Measurements from ENCODE around the gene SERAC1. TPM values are rescaled to one million over a fixed set of nuclear protein-coding genes. Genes with fewer than 3 reads are reported as not detected.

Gene SERAC1
- polyA plus RNA-seq, 2 donors, result 5.3 to 6.1 TPM

DNA sequence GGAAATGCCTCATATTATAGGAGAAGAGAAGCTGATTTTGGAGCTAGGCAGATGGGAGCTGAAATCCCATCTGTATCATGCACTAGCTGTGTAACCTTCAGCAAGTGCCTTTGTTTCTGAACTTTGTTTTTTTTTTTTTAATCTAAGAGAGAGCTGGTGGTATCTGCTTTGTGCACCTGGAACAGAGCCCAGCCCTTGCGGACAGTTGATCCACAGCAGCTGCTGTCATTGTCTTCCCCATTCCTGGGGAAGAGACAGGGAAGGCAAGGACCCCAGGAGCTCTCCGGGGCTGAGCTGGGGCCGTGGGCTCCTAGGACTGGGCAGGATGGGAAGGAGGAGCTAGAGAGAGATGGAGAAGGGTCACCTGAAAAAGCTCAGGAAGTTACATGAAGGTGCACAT is 94.3 kb downstream of the SERAC1 start:
- Histone ChIP-seq H3K4me1 (ENCODE audit: control insufficient read depth in 2 of 2, insufficient read depth in 2 of 2, low read length in 1 of 2) (peaks cover 0 to 7% of the 10 kb centered on the region in 2 donors), H3K9me3 (ENCODE audit: control insufficient read depth in 2 of 2, insufficient read depth in 1 of 2, low read depth in 1 of 2, low read length in 1 of 2) (no peaks in the 10 kb centered on the region), H3K4me3 (ENCODE audit: low read depth in 1 of 2, low read length in 2 of 2) (no peak overlapping the region), H3K27ac (ENCODE audit: low read depth in 2 of 2, low read length in 1 of 2) (no peak overlapping the region), H3K36me3 (ENCODE audit: control insufficient read depth in 2 of 2, insufficient read depth in 2 of 2, low read length in 1 of 2) (peaks cover 8 to 23% of the 10 kb centered on the region in 2 donors), H3K27me3 (ENCODE audit: control insufficient read depth in 1 of 2, insufficient read depth in 2 of 2, low read length in 2 of 2) (no peaks in the 10 kb centered on the region)
- WGBS, 2 donors, result 72 to 74% methylated on average over 3 of the region's 3 CpGs

DNA sequence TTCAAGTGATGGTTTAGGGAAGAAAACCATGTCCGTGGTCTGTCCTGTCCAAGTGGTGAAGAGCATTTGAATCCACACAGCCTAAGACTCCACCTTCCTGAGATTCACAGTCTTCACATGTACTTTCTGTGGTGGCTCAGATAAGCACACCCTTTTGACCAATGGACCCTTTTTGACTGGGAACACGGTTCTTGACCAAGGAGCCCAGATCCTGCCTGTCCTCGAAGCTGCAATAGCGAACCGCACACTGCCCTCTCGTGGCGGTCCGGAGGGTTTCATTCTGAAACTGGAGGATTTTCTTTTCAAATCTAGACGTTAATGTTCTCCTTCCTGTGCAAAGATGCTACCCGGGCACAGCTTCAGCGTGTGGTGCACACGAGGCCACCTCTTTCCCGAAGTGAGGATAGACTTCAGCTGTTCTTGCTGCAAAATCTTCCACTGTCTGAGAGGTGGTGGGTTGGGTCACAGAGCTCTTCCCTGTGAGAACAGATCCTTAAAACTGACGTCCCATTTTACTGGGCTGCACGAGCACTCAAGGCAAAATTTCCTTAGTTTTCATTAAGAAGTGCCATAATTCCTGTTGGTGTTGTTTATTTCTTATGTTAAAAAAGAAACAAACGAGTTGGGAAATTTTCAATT is 95.9 kb downstream of the SERAC1 start:
- no peak overlapping the region for H3K27ac ChIP-seq (ENCODE audit: low read depth in 2 of 2, low read length in 1 of 2)
- WGBS, 2 donors, result 20 to 21% methylated on average over 16 of the region's 16 CpGs

DNA sequence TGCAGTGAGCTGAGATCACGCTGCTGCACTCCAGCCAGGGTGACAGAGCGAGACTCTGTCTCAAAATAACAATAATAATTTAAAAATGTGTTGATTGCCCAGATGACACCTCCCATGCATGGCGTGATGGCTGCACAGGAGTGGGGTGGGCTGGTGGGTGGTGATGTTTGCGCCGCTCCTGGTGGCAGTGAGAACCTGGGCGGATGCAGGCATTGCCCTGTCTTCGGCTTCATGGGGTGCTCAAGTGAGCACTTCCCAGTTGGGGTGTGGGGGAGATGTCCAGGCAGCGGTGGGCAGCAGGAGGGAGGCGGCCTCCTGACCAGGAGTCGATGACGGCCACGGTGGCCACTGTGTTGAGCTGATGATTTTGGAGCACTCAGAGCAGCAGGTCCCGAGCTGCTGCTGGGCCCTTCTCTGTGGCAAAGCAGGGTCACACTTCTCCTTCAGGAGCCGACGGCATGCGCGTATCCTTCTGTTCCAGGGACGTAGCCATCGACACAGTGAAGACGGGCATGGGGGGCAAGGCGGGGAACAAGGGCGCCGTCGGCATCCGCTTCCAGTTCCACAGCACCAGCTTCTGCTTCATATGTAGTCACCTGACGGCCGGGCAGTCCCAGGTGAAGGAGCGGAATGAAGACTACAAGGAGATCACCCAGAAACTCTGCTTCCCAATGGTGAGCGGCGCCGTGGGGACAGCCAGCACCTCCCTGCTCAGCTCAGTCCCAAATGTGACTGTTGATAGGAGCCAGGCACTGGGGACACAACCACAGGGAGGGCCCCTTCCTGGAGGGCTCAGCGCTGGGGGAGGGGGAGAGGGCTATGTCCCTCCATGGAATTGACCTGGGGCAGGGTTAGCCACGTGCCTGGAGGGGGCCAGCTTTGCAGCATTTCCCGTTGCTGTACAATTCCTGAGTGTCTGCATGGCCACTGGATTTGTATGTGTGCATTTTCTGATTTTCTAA is 96.7 kb downstream of the SERAC1 start:
- Histone ChIP-seq H3K36me3 (ENCODE audit: control insufficient read depth in 2 of 2, insufficient read depth in 2 of 2, low read length in 1 of 2) (peaks cover 0 to 20% of the 10 kb centered on the region in 2 donors), H3K27ac (ENCODE audit: low read depth in 2 of 2, low read length in 1 of 2) (no peak overlapping the region), H3K4me1 (ENCODE audit: control insufficient read depth in 2 of 2, insufficient read depth in 2 of 2, low read length in 1 of 2) (peaks cover 0 to 17% of the 10 kb centered on the region in 2 donors), H3K4me3 (ENCODE audit: low read depth in 1 of 2, low read length in 2 of 2) (no peak overlapping the region), H3K27me3 (ENCODE audit: control insufficient read depth in 1 of 2, insufficient read depth in 2 of 2, low read length in 2 of 2) (no peaks in the 10 kb centered on the region), H3K9me3 (ENCODE audit: control insufficient read depth in 2 of 2, insufficient read depth in 1 of 2, low read depth in 1 of 2, low read length in 1 of 2) (no peaks in the 10 kb centered on the region)
- 89% methylated on average over 34 of the region's 34 CpGs for WGBS, 2 donors

More for the DNA sequence above, 95.9 kb downstream of the SERAC1 start:
- Histone ChIP-seq H3K27me3 (ENCODE audit: control insufficient read depth in 1 of 2, insufficient read depth in 2 of 2, low read length in 2 of 2) (no peaks in the 10 kb centered on the region), H3K36me3 (ENCODE audit: control insufficient read depth in 2 of 2, insufficient read depth in 2 of 2, low read length in 1 of 2) (peaks cover 1 to 17% of the 10 kb centered on the region in 2 donors), H3K9me3 (ENCODE audit: control insufficient read depth in 2 of 2, insufficient read depth in 1 of 2, low read depth in 1 of 2, low read length in 1 of 2) (no peaks in the 10 kb centered on the region), H3K4me1 (ENCODE audit: control insufficient read depth in 2 of 2, insufficient read depth in 2 of 2, low read length in 1 of 2) (peaks cover 0 to 17% of the 10 kb centered on the region in 2 donors), H3K4me3 (ENCODE audit: low read depth in 1 of 2, low read length in 2 of 2) (no peak overlapping the region)

DNA sequence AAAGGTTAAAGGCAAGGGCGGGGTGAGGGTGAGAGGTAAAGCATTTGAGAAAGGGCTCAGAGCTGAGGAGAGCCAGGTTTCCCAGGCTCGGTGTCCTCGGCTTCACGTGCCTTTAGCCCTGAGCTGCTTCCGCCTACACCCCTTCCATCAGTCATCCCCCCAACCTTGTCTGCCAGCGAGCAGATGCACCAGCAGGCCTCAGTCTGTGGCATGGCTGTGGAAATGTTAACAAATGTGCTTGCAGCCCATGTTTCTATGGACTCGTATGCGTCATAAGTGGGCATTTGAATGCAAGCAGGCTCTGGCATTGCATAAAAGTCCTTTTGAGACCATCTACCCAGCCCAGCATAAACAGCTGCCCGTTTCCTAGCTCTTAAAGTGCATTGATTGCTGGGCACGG is 97.5 kb downstream of the SERAC1 start:
- Histone ChIP-seq H3K27ac (ENCODE audit: low read depth in 2 of 2, low read length in 1 of 2) (no peak overlapping the region), H3K36me3 (ENCODE audit: control insufficient read depth in 2 of 2, insufficient read depth in 2 of 2, low read length in 1 of 2) (peaks cover 0 to 21% of the 10 kb centered on the region in 2 donors), H3K27me3 (ENCODE audit: control insufficient read depth in 1 of 2, insufficient read depth in 2 of 2, low read length in 2 of 2) (no peaks in the 10 kb centered on the region), H3K4me3 (ENCODE audit: low read depth in 1 of 2, low read length in 2 of 2) (no peak overlapping the region), H3K9me3 (ENCODE audit: control insufficient read depth in 2 of 2, insufficient read depth in 1 of 2, low read depth in 1 of 2, low read length in 1 of 2) (no peaks in the 10 kb centered on the region), H3K4me1 (ENCODE audit: control insufficient read depth in 2 of 2, insufficient read depth in 2 of 2, low read length in 1 of 2) (peaks cover 0 to 17% of the 10 kb centered on the region in 2 donors)
- WGBS, 2 donors, result 93 to 96% methylated on average over 10 of the region's 10 CpGs

DNA sequence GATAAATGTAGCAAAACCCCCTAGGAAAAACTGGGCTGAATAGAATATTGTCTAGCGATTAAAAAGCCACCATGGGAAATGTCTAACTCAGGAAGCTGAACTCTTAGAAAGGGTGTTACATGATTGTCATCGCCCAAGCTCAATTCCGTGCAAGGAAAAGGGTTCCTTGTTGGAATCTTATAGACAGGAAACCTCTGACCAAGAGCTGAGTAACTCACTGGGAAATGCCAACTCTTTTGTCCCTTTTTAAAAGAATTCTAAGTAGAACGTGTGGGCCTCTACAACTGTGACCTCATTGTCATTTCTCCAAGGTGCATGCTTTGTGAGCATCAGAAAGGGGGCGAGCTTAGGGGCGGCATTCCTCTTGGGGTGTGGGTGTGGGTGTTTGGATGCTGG is 98.3 kb downstream of the SERAC1 start:
- H3K27ac ChIP-seq (ENCODE audit: low read depth in 2 of 2, low read length in 1 of 2), result no peak overlapping the region
- no peak overlapping the region for H3K4me3 ChIP-seq (ENCODE audit: low read depth in 1 of 2, low read length in 2 of 2)
- H3K27me3 ChIP-seq (ENCODE audit: control insufficient read depth in 1 of 2, insufficient read depth in 2 of 2, low read length in 2 of 2), result no peaks in the 10 kb centered on the region
- peaks cover 0 to 17% of the 10 kb centered on the region in 2 donors for H3K4me1 ChIP-seq (ENCODE audit: control insufficient read depth in 2 of 2, insufficient read depth in 2 of 2, low read length in 1 of 2)
- H3K9me3 ChIP-seq (ENCODE audit: control insufficient read depth in 2 of 2, insufficient read depth in 1 of 2, low read depth in 1 of 2, low read length in 1 of 2), result no peaks in the 10 kb centered on the region
- WGBS, 2 donors, result 76 to 80% methylated on average over 6 of the region's 6 CpGs
- peaks cover 0 to 26% of the 10 kb centered on the region in 2 donors for H3K36me3 ChIP-seq (ENCODE audit: control insufficient read depth in 2 of 2, insufficient read depth in 2 of 2, low read length in 1 of 2)

DNA sequence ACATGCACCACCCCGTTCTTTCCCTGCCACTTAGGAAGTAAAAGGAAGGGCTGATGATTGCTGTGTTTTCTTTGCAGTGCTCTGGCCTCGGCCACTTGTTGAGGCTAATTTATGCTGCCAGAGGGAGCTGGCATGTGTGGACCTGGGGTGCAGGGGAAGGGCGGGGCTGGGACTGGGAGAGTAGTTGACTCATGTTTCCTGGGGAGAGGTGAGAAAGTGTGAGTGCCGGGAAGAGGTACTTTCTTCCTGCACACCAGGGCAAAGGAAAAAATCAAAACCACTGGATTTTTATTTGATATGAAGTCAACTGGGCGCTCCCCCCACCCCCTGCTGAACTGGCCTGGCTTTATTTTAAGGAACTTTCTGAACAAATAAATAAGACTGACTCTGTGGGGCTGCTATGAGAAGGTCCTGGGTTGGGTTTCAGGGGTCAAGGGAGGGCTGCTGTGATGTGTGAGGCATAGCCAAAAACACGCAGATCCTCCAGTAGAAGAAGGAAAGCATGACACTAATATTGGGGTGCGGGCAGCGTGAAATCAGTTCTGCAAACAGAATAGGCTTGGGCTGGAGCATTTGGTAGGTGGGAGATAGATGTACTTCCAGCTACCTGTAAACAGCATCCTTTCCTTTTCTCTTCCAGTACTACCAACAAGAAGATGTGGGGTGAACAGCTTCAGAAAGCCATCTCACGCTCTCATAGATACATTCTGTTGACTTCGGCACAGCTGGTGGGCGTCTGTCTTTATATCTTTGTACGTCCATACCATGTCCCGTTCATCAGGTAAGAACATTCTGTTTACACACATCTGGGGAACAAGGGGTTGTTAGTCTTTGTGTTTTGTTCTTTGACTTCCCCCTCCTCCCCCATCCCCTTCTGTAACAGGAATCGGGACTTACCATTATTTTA is 98.9 kb downstream of the SERAC1 start:
- H3K36me3 ChIP-seq (ENCODE audit: control insufficient read depth in 2 of 2, insufficient read depth in 2 of 2, low read length in 1 of 2), result peaks cover 0 to 27% of the 10 kb centered on the region in 2 donors

DNA sequence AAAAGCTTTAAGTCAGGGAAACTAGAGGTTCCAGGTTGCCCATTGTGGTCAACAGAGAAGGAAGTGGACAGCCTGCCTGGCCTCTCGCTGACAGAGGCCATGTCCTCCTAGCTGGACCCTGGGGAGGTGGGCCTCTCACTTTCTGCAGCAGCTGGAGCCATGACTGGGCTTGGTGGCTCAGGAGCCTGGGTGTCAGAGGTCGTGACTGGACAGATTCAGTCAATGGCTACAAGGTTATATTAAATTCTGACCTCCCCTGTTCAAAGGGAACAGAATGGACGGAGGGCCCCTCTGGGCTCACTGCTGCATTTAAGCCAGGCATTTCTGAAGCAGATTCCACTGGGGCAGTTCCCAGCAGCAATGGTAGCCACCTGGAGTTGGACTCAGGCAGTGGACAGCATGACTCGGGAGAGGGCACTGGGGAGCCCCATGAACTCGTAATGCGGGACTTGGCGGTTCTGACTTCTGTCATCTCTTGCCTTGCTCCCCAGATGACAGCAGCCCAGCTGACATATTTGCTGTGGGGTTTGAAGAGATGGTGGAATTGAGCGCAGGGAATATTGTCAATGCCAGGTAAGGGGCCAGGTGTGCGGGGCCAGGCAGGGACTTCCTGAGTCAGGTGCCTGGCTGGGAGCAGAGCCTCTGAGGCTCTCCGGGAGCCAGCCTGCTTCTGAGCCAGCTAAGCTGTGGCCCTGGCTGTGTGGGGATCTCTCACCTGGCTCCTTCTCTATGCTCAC is 99.7 kb downstream of the SERAC1 start:
- Histone ChIP-seq H3K36me3 (ENCODE audit: control insufficient read depth in 2 of 2, insufficient read depth in 2 of 2, low read length in 1 of 2) (peaks cover 0 to 33% of the 10 kb centered on the region in 2 donors), H3K4me3 (ENCODE audit: low read depth in 1 of 2, low read length in 2 of 2) (no peak overlapping the region), H3K4me1 (ENCODE audit: control insufficient read depth in 2 of 2, insufficient read depth in 2 of 2, low read length in 1 of 2) (peaks cover 0 to 17% of the 10 kb centered on the region in 2 donors), H3K9me3 (ENCODE audit: control insufficient read depth in 2 of 2, insufficient read depth in 1 of 2, low read depth in 1 of 2, low read length in 1 of 2) (no peaks in the 10 kb centered on the region), H3K27ac (ENCODE audit: low read depth in 2 of 2, low read length in 1 of 2) (peak overlapping the region; percentile 85 to 87), H3K27me3 (ENCODE audit: control insufficient read depth in 1 of 2, insufficient read depth in 2 of 2, low read length in 2 of 2) (no peaks in the 10 kb centered on the region)
- WGBS, 2 donors, result 67 to 72% methylated on average over 10 of the region's 10 CpGs

More for the DNA sequence above, 98.9 kb downstream of the SERAC1 start:
- H3K27ac ChIP-seq (ENCODE audit: low read depth in 2 of 2, low read length in 1 of 2), result peak overlapping the region; percentile 85 to 87
- H3K4me1 ChIP-seq (ENCODE audit: control insufficient read depth in 2 of 2, insufficient read depth in 2 of 2, low read length in 1 of 2), result peaks cover 0 to 17% of the 10 kb centered on the region in 2 donors
- H3K9me3 ChIP-seq (ENCODE audit: control insufficient read depth in 2 of 2, insufficient read depth in 1 of 2, low read depth in 1 of 2, low read length in 1 of 2), result no peaks in the 10 kb centered on the region
- no peak overlapping the region for H3K4me3 ChIP-seq (ENCODE audit: low read depth in 1 of 2, low read length in 2 of 2)
- H3K27me3 ChIP-seq (ENCODE audit: control insufficient read depth in 1 of 2, insufficient read depth in 2 of 2, low read length in 2 of 2), result no peaks in the 10 kb centered on the region
- 61 to 64% methylated on average over 14 of the region's 14 CpGs for WGBS, 2 donors

DNA sequence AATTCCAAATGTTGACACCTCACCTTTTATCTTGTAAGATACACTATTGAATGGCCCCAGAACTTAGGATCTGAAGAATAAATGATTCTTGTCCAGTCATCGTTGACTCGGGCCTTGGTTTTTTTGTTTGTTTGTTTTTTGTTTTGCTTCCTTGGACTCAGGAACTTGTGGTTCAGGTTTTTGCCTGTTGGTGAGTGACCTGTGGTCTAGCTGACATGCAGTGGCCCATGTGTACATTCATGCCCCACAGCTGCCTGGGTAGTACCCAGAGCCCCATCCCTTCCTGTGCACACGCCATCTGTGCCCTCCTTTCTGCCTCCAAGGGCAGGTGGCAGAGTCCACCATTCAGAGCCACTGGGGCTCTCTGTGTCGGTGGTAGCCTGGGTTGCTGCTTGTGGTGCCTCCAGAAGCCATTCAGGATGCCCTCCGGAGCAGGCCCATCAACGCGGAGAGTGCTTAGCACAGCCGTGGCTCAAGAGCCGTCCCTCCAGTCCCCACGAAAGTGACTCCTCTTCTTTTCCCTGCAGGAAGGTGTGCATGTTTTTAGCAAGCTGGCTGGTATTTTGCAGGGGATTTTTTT is 100.5 kb downstream of the SERAC1 start:
- H3K27me3 ChIP-seq (ENCODE audit: control insufficient read depth in 1 of 2, insufficient read depth in 2 of 2, low read length in 2 of 2), result no peaks in the 10 kb centered on the region
- H3K4me3 ChIP-seq (ENCODE audit: low read depth in 1 of 2, low read length in 2 of 2), result no peak overlapping the region
- peak overlapping the region in 1 of 2 donors; percentile 38 for H3K27ac ChIP-seq (ENCODE audit: low read depth in 2 of 2, low read length in 1 of 2)
- H3K9me3 ChIP-seq (ENCODE audit: control insufficient read depth in 2 of 2, insufficient read depth in 1 of 2, low read depth in 1 of 2, low read length in 1 of 2), result no peaks in the 10 kb centered on the region
- peaks cover 0 to 17% of the 10 kb centered on the region in 2 donors for H3K4me1 ChIP-seq (ENCODE audit: control insufficient read depth in 2 of 2, insufficient read depth in 2 of 2, low read length in 1 of 2)
- H3K36me3 ChIP-seq (ENCODE audit: control insufficient read depth in 2 of 2, insufficient read depth in 2 of 2, low read length in 1 of 2), result peaks cover 0 to 33% of the 10 kb centered on the region in 2 donors
- WGBS, 2 donors, result 84 to 94% methylated on average over 10 of the region's 10 CpGs

All from esophagus (tissue), 2 donors.